Right cardiac atrium (tissue), 5 donors: ENCODE measurements around the gene FAM186B. TPM values are rescaled to one million over a fixed set of nuclear protein-coding genes. Genes with fewer than 3 reads are reported as not detected.

Experiments
- ATAC-seq, 2 donors: fragments of 200-7000 bp; cut with Tn5 transposase; one replicate each; pipeline versions ENCODE4 v1.8.0 to v1.9.1; 2020; ENCODE audit warnings: moderate library complexity in 2 of 2, mild to moderate bottlenecking in 1 of 2
- DNase-seq, 3 donors: peaks; one replicate each; pipeline ENCODE4 v3.0.0-alpha.2; 2020
- H3K27ac ChIP-seq: one replicate; pipeline ENCODE4 v1.5.1; 2013; ENCODE audit warnings: mild to moderate bottlenecking, low read length, control low read depth, moderate library complexity
- H3K27me3 ChIP-seq: one replicate; pipeline ENCODE4 v1.6.1; 2013; ENCODE audit not compliant: control insufficient read depth, insufficient read depth
- H3K4me1 ChIP-seq: one replicate; pipeline ENCODE4 v1.6.1; 2013; ENCODE audit warnings: low read length; ENCODE audit not compliant: control insufficient read depth, insufficient read depth
- H3K4me3 ChIP-seq: one replicate; pipeline ENCODE4 v1.5.1; 2013; ENCODE audit warnings: low read length, control low read depth
- H3K9me3 ChIP-seq: one replicate; pipeline ENCODE4 v1.6.1; 2013; ENCODE audit warnings: low read length; ENCODE audit not compliant: control insufficient read depth
- WGBS: extraction: QIAGEN DNeasy Blood & Tissue Kit; methylation state at CpG from one replicate; pipeline ENCODE4 v1.1.7; 2013; 5-methylcytosine and 5-hydroxymethylcytosine counted together
- intact Hi-C, 4 donors: fragments of 100-400 bp; cut with DNase I; formaldehyde crosslinking; loops; one replicate each; pipeline versions ENCODE4 v1.11.0 to v1.14.0; 2022 to 2023
- polyA plus RNA-seq: library from polyadenylated mRNA; stranded (reverse); fragments of 200-250 nt; gene quantifications from one replicate; pipeline ENCODE4 v1.2.3, GENCODE V29; 2013
- total RNA-seq, 4 donors: library from RNA; stranded (reverse); fragmentation: NEBNext Ultra II Directional; extraction: Animal tissue kit (Norgen Biotek cat#: 25700); gene quantifications; one replicate each; pipeline ENCODE4 v1.2.1, GENCODE V29; 2021
- donor health status: healthy with polysubstance abuse.
- donor health status: DM: no; HTN: yes; CAD: no.
- donor health status: DM: no; HTN: no; CAD: no.
- donor health status: DM: no; HTN: yes; CAD: no; lungs with severe emphysema.
- donor health status: DM: yes; HTN: yes; CAD: no.

FAM186B gene
- total and polyA plus RNA-seq, 5 donors: 0.16 to 0.74 (median 0.24) TPM

DNA sequence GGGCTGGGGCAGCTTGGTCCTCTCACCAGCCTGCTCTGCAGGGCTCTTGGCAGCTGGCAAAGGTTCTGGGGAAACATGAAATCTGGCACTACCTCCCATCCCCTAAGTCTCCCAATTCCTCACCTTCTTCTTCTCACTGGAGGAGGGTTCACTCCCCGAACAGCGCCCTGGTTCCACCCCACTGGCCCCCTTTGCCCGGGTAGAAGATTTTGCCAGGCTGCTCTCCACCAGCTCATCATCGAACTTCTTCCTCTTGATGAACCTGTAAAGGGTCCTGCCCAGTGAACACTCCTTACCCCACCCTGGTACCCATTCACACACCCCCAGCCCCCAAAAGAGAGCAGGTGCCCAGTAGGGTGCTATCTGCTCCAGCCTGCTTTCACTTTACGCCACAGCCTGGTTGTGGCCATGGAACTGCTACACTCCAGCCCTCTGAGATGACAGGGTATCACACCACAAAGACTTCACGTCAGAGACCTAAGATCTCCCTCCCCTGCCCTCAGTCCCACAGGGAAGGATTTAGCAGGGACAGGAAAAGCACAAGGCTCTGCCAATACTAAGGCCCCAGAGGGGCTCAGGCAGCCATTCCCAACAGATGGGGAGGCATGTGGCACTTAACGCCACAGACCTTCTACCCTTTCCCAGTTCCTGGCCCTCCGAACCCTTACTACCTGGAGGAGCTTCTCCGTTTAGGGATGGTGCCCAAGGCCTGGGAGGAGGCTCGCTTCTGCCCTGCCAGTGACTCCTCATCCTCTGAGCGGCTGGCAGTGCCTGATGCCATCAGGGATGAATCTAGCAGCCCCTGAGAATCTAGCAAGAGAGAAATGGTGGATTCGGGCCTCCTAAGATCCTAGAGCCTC lies 39.8 kb downstream of the FAM186B start:
- no peaks in the 10 kb centered on the region for H3K9me3 ChIP-seq

DNA sequence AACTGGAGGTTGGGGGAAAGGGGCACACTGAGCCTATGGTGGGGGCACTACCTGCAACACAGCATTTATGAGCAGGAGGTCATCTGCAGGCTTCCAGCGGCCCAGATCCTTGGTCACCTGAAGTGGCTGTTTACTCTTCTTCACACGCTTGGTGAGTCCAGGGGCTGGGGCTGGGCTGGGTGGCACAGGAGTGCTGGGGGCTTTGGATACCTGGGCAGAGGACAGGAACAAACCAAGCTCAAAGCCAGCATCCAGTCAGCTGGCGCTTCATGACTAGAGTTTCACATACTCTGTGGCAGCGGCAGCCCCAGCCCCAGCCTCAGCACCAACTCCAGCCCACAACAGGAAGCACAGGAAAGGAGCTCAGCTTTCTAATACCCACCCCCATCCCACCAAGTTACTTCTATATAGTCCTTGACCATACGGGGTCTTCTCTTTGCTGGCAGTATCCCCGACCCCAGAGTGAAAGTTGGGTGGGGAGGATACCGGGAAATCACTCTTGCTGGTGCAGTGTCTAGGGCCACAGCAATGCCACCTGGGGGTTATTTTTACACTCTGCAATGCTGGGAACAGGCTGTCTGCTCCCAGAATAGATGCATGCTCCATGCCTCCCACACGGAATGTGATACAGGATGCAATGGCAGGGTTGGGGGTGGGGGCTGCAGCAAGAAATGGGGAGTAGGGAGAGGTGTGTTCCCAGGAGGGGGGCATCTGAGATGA lies 40.6 kb downstream of the FAM186B start:
- ATAC-seq: peak; percentile 43 to 68

More for the DNA sequence above, 39.8 kb downstream of the FAM186B start:
- DNase-seq (no peak), ATAC-seq (no peak)
- Histone ChIP-seq H3K27ac (peak overlapping the region; percentile 83), H3K27me3 (no peaks in the 10 kb centered on the region), H3K4me3 (no peak overlapping the region), H3K4me1 (peaks cover 10% of the 10 kb centered on the region)
- intact Hi-C loops: no loop called here
- 89% methylated on average over 12 of the region's 12 CpGs for WGBS

DNA sequence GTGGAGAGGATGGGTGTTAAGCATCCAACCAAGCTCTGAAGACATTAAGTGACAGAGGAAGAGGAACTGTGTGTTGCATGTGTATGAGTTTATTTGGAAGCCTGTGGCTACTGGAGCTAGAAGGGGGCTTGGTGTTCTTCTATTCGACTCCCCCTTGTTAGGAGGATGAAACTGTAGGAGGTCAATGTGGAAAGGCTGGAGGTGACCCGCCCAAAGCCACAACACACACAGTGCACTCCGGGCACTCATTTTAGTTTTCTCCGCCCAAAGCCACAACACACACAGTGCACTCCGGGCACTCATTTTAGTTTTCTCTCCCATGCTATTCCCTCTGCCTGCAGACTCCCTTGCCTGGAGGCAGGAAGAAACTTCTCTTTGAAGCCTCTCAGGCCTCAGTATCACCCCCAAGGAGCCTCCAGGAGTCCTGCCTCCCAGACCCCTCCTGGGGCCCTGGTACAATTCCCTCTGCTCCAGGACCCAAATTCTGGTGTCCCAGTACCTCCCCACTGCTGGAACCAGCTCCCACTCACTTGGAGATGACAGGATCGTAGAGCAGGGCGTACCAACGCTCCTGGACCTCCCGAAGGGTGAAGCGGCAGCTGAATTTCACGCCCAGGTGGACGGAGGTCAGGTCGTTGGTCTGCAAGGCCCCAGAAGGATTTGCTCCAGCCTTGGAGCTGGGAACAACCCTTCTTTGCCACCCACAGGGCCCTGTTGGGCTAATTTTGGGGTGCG lies 41.3 kb downstream of the FAM186B start:
- H3K4me3 ChIP-seq: no peak overlapping the region
- H3K27ac ChIP-seq: peak overlapping the region; percentile 53
- H3K27me3 ChIP-seq: no peaks in the 10 kb centered on the region
- peak in 1 of 3 donors; percentile 27 for DNase-seq
- 93% methylated on average over 14 of the region's 14 CpGs for WGBS
- no peaks in the 10 kb centered on the region for H3K9me3 ChIP-seq
- no peak for ATAC-seq
- H3K4me1 ChIP-seq: peaks cover 8% of the 10 kb centered on the region
- intact Hi-C loops: no loop called here

More for the DNA sequence above, 40.6 kb downstream of the FAM186B start:
- H3K27me3 ChIP-seq: no peaks in the 10 kb centered on the region
- H3K4me1 ChIP-seq: peaks cover 8% of the 10 kb centered on the region
- 68% methylated on average over 8 of the region's 8 CpGs for WGBS
- H3K27ac ChIP-seq: peak overlapping the region; percentile 83
- intact Hi-C loops: no loop called here
- no peak overlapping the region for H3K4me3 ChIP-seq
- no peak for DNase-seq
- H3K9me3 ChIP-seq: no peaks in the 10 kb centered on the region

DNA sequence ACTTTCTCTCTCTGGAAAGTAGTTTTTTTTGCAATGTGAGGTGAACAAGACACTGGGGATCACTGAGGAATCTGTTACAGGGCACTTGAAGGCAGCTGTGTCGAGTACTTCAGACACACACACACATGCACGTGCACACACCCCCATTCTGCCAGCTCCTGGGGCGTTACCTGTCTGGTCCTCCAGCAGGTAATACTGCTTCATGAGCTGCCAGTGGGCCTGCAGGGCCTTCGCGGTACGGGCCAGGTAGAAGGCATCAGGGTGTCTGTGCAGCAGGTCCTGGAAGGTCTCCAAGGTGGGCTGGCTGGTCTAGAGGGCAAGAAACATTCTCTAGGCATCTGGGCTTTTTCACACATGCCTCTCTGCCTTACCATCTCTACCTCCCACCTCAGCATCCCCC lies 42.6 kb downstream of the FAM186B start:
- no peak for ATAC-seq
- WGBS: 94% methylated on average over 6 of the region's 6 CpGs
- intact Hi-C loops: no loop called here
- H3K27ac ChIP-seq: no peak overlapping the region
- H3K9me3 ChIP-seq: no peaks in the 10 kb centered on the region
- H3K4me1 ChIP-seq: peaks cover 8% of the 10 kb centered on the region
- no peak overlapping the region for H3K4me3 ChIP-seq
- DNase-seq: peak in 2 of 3 donors; percentile 28 to 30
- no peaks in the 10 kb centered on the region for H3K27me3 ChIP-seq

DNA sequence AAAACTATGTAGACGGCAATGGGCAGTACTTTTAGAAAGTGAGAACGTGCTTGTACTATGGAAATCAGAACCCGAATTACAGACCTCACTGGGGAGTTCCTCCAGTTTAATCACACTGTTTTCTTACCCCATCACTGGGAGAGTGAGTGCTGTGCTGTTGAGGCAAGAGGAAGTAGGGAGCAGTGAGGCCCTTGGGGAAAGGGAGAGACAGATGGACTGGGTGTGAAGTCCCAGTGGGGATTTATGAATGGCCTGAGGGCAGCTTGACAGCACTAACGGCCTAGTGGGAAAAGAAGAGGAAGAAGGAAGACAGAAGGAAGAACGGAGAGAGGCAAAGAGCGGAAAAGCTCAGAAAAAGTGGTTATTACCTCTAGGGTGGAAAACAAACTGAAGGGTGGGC lies 43.2 kb downstream of the FAM186B start:
- Histone ChIP-seq H3K4me3 (no peak overlapping the region), H3K4me1 (peaks cover 8% of the 10 kb centered on the region), H3K9me3 (no peaks in the 10 kb centered on the region), H3K27me3 (no peaks in the 10 kb centered on the region), H3K27ac (no peak overlapping the region)
- WGBS: 79% methylated on average over 6 of the region's 6 CpGs
- no peak for ATAC-seq
- no peak for DNase-seq
- intact Hi-C loops: no loop called here

DNA sequence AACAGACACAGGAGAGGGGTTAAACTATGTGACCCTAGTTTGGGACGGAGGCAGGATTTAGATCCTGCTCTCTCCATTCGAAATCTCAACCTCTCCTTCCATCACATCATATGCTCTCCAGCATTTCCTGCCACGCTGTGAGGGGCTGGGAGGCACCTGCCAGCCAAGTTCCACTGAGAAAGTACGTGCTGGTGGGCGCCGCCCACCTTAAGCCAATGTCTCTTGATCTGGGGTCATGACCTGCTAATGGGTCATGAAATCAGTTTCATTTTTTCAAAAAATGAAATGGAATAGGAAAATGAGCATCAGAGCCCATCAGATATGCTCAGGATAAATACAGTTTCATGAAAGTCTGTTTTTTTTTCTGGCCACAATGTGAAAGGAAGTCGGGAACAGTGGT lies 44.7 kb downstream of the FAM186B start:
- intact Hi-C loops: no loop called here
- DNase-seq: no peak

DNA sequence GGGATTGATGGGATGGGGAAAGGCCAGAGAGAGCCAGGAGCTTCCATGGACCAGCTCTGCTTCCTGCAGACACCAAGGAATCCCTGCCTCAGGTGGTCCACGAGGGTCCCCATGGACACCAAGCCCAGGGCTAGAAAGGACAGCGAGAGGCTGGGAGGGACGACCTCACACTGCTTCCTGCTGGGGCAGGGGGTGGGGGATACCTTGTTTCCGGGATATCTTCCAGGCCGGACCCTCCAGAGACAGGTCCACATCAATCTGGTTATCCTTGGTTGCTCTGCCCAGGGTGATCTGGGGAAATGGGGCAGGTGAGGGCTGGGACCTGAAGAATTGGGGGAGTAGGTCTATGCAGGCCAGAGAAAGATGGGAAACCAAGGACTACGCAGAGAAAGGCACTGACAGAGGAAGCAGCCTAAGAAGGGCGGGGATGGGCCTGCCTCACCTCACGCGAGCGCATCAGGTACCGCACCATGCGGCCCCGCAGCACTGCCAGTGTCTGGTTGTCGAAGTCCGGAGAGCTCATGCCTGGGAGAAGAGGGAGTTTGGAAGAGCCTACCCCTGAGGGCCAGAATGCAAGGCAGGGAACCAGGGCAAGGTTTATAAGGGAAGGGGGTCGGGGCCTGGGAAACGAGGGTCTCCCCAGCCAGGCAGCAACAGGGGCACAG lies 46.3 kb downstream of the FAM186B start:
- no peak overlapping the region for H3K27ac ChIP-seq
- intact Hi-C loops: no loop called here
- 94% methylated on average over 17 of the region's 17 CpGs for WGBS
- H3K9me3 ChIP-seq: no peaks in the 10 kb centered on the region
- DNase-seq (peak in 1 of 3 donors; percentile 35), ATAC-seq (no peak)
- no peaks in the 10 kb centered on the region for H3K27me3 ChIP-seq
- no peaks in the 10 kb centered on the region for H3K4me1 ChIP-seq
- H3K4me3 ChIP-seq: no peak overlapping the region

More for the DNA sequence above, 44.7 kb downstream of the FAM186B start:
- WGBS: 76% methylated on average over 7 of the region's 7 CpGs
- H3K27me3 ChIP-seq: no peaks in the 10 kb centered on the region
- no peaks in the 10 kb centered on the region for H3K4me1 ChIP-seq
- no peaks in the 10 kb centered on the region for H3K9me3 ChIP-seq
- no peak overlapping the region for H3K4me3 ChIP-seq
- no peak overlapping the region for H3K27ac ChIP-seq
- no peak for ATAC-seq

DNA sequence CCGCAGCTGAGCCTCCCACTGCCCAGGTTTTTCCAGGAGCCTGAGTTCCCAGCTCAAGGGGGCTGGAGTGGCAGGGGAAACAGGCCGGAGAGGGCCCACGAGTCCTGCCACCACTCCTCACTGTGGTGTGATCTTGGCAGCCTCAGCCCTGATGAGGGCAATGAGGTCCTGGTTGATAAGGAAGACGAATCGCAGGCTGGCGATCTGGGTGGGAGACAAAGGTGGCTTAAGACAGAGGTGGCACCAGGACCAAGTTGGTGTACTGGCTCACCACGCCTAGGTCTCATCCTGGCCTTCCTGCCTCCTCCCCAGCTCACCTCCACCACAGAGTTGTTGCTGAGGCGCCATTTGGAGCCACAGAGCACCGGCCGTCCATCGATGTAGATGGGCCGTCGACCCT lies 46.9 kb downstream of the FAM186B start:
- Histone ChIP-seq H3K9me3 (no peaks in the 10 kb centered on the region), H3K27ac (no peak overlapping the region), H3K4me3 (no peak overlapping the region), H3K27me3 (no peaks in the 10 kb centered on the region), H3K4me1 (no peaks in the 10 kb centered on the region)
- 85% methylated on average over 13 of the region's 13 CpGs for WGBS
- intact Hi-C loops: no loop called here
- DNase-seq (peak in 1 of 3 donors; percentile 48), ATAC-seq (no peak)

DNA sequence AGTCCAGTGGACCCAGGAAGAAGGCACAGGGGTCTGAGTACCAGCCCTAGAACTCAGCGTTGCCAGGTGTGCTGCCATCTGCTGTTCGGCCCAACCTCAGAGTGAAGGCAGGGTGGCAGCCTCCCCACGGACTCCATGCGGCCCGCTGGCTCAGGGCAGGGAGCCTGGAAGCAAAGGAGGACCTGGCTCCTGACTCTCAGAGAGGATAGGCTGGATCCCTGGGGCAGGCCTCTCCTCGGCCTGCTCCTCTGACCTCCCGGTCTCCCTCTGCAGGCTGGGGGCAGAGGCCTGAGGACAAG lies 47.6 kb downstream of the FAM186B start:
- ATAC-seq (no peak), DNase-seq (peak in 1 of 3 donors; percentile 42)
- H3K27ac ChIP-seq: no peak overlapping the region
- H3K9me3 ChIP-seq: no peaks in the 10 kb centered on the region
- no peak overlapping the region for H3K4me3 ChIP-seq
- H3K27me3 ChIP-seq: no peaks in the 10 kb centered on the region
- no peaks in the 10 kb centered on the region for H3K4me1 ChIP-seq
- intact Hi-C loops: no loop called here
- 73% methylated on average over 7 of the region's 7 CpGs for WGBS

DNA sequence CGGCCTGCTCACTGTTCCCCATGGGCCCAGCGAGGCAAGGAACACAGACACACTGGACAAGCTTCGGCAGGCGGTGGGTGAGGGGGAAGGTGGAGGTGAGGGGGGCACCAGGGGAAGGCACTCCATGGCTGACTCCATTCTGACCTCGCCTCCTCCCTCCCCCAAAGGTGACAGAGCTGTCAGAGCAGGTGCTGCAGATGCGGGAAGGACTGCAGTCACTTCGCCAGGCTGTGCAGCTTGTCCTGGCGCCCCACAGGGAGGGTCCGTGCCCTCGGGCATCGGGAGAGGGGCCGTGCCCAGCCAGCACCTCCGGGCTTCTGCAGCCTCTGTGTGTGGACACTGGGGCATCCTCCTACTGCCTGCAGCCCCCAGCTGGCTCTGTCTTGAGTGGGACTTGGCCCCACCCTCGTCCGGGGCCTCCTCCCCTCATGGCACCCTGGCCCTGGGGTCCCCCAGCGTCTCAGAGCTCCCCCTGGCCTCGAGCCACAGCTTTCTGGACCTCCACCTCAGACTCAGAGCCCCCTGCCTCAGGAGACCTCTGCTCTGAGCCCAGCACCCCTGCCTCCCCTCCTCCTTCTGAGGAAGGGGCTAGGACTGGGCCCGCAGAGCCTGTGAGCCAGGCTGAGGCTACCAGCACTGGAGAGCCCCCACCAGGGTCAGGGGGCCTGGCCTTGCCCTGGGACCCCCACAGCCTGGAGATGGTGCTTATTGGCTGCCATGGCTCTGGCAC lies 48.1 kb downstream of the FAM186B start:
- H3K4me1 ChIP-seq: no peaks in the 10 kb centered on the region
- no peaks in the 10 kb centered on the region for H3K9me3 ChIP-seq
- DNase-seq: peak in 1 of 3 donors; percentile 18
- 85% methylated on average over 18 of the region's 18 CpGs for WGBS
- no peak overlapping the region for H3K4me3 ChIP-seq
- peak in 1 of 2 donors; percentile 10 for ATAC-seq
- H3K27me3 ChIP-seq: no peaks in the 10 kb centered on the region
- intact Hi-C loops: no loop called here
- H3K27ac ChIP-seq: no peak overlapping the region
